GM19468 (cell line): ENCODE results near the gene NTM.

ENCODE experiments used
- ATAC-seq: cut with Tn5 transposase; IDR thresholded peaks from one replicate; pipeline ENCODE4 v1.9.1; 2021; ENCODE audit warnings: mild to moderate bottlenecking, moderate library complexity, moderate number of reproducible peaks; ENCODE audit not compliant: unreplicated experiment; ENCODE audit errors: extremely low read depth

Gene NTM

GRCh38 chr11:132168344-132168981 lies 798.0 kb downstream of the NTM start:
- no peak for ATAC-seq

- no peak for ATAC-seq
Observed at GRCh38 chr11:132171031-132171430, 800.6 kb downstream of the NTM start.

GRCh38 chr11:132174362-132175255 lies 804.2 kb downstream of the NTM start:
- ATAC-seq = no peak

- ATAC-seq = no peak
Observed at GRCh38 chr11:132177106-132177505, 806.7 kb downstream of the NTM start.

- ATAC-seq = no peak
Observed at GRCh38 chr11:132184079-132184478, 813.7 kb downstream of the NTM start.

- ATAC-seq = no peak
Observed at GRCh38 chr11:132185726-132186592, 815.5 kb downstream of the NTM start.

GRCh38 chr11:132186699-132187098 lies 816.3 kb downstream of the NTM start:
- ATAC-seq = no peak

GRCh38 chr11:132187386-132187785 lies 817.0 kb downstream of the NTM start:
- no peak for ATAC-seq

- no peak for ATAC-seq
Observed at GRCh38 chr11:132187814-132188213, 817.4 kb downstream of the NTM start.

GRCh38 chr11:132196928-132197327 lies 826.5 kb downstream of the NTM start:
- no peak for ATAC-seq

- ATAC-seq = no peak
Observed at GRCh38 chr11:132200353-132200936, 830.0 kb downstream of the NTM start.

GRCh38 chr11:132202621-132203020 lies 832.2 kb downstream of the NTM start:
- no peak for ATAC-seq

GRCh38 chr11:132205006-132205405 lies 834.6 kb downstream of the NTM start:
- no peak for ATAC-seq

GRCh38 chr11:132205496-132205895 lies 835.1 kb downstream of the NTM start:
- ATAC-seq = no peak

- no peak for ATAC-seq
Observed at GRCh38 chr11:132206993-132207392, 836.6 kb downstream of the NTM start.

GRCh38 chr11:132208477-132209055 lies 838.2 kb downstream of the NTM start:
- no peak for ATAC-seq

- no peak for ATAC-seq
Observed at GRCh38 chr11:132211479-132211878, 841.1 kb downstream of the NTM start.

GRCh38 chr11:132217856-132218255 lies 847.4 kb downstream of the NTM start:
- no peak for ATAC-seq

GRCh38 chr11:132220474-132220873 lies 850.1 kb downstream of the NTM start:
- ATAC-seq = no peak

GRCh38 chr11:132222345-132222744 lies 851.9 kb downstream of the NTM start:
- ATAC-seq = no peak
